GM06990 (cell line): ENCODE data around the gene THOC5.
A peak's percentile ranks its signal among the peaks of the same experiment; 100 is the strongest.
"Not testable (repeated sequence)": the region's sequence is repeated elsewhere in the genome, so short reads cannot be mapped to it uniquely, and the experiment has no call there.

Experiments used
- DNase-seq: peaks from one replicate; pipeline ENCODE4 v3.0.0-alpha.2; 2011; ENCODE audit not compliant: insufficient read length; ENCODE audit errors: extremely low read depth
- H3K27me3 ChIP-seq: replicated peaks from 2 replicates; pipeline ENCODE4 v1.6.0; 2011; ENCODE audit warnings: low read length; ENCODE audit not compliant: control insufficient read depth, insufficient read depth
- H3K36me3 ChIP-seq: 2 replicates; pipeline ENCODE4 v1.5.1; 2011; ENCODE audit warnings: low read length; ENCODE audit not compliant: control insufficient read depth, insufficient read depth
- H3K4me3 ChIP-seq: replicated peaks from 2 replicates; pipeline ENCODE4 v1.5.1; 2011; ENCODE audit warnings: low read depth, mild to moderate bottlenecking, control low read depth, low read length
- TF ChIP-seq, protein P1 (sequence below): IDR thresholded peaks from 2 replicates; pipeline ENCODE4 v1.5.1; 2011; ENCODE audit warnings: low read length, control low read depth, mild to moderate bottlenecking, inconsistent platforms; ENCODE audit not compliant: insufficient read depth, poor library complexity, severe bottlenecking

Gene THOC5

DNA sequence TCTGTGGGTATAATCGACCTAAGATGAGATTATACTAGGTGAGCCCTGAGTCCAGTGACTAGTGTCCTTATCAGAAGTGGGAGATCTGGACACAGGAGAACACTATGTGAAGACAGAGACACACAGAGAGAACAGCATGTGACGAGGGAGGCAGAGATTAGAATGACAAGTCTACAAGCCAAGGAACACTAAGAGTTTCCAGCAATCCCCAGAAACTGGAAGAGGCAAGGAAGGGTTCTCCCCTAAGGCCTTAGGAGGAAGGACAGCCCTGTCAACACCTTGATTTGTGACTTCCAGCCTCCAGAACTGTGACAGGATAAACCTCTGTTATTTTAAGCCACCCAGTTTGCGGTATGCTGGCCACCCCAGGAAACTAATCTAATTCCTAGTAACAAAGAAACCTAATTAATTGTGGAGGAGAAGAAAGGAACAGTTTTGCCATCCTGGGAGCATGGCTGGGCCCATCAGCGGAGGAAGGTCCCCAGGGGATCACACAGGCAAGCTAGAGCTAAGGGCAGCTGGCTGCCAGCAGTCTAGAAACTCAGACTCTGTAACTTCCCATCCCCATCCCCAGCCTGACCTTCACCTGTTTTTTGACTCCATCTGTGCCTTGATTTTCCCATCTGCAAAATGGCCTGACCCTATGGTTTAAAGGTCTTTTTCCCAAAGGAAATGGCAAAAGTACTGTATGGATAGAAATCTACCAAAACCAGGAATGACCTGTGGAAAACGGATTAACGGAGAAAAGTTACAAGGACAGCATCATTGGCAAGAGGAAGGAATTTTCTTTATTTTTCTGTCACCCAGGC lies 10.3 kb upstream of the THOC5 start:
- H3K36me3 ChIP-seq = peaks cover 18% of the 10 kb centered on the region
- TF ChIP-seq, protein P1, sequence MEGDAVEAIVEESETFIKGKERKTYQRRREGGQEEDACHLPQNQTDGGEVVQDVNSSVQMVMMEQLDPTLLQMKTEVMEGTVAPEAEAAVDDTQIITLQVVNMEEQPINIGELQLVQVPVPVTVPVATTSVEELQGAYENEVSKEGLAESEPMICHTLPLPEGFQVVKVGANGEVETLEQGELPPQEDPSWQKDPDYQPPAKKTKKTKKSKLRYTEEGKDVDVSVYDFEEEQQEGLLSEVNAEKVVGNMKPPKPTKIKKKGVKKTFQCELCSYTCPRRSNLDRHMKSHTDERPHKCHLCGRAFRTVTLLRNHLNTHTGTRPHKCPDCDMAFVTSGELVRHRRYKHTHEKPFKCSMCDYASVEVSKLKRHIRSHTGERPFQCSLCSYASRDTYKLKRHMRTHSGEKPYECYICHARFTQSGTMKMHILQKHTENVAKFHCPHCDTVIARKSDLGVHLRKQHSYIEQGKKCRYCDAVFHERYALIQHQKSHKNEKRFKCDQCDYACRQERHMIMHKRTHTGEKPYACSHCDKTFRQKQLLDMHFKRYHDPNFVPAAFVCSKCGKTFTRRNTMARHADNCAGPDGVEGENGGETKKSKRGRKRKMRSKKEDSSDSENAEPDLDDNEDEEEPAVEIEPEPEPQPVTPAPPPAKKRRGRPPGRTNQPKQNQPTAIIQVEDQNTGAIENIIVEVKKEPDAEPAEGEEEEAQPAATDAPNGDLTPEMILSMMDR = no peak
- DNase-seq = no peak

DNA sequence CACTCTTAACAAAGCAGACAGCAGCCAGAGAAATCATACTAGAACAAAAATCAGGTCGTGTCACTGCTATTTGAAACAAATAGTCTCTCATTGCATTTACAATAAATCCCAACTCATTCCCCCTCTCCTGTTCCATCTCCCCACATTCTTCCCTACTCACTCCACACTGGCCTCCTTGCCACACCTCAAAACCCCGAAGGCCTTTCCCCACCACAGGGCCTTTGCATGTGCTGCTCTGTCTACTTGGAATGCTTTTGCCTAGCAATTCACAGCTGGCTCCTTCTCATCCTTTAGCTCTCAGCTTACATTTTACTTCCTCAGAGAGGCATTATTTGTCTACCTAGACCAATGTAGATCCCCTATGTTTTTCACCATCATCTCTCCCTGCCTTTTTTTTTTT lies 6.3 kb upstream of the THOC5 start:
- H3K27me3 ChIP-seq = no peaks in the 10 kb centered on the region
- H3K4me3 ChIP-seq = no peak overlapping the region
- peaks cover 18% of the 10 kb centered on the region for H3K36me3 ChIP-seq
- TF ChIP-seq, protein P1 = no peak
- DNase-seq = no peak

More for the DNA sequence above, 10.3 kb upstream of the THOC5 start:
- Histone ChIP-seq H3K27me3 (no peaks in the 10 kb centered on the region), H3K4me3 (no peak overlapping the region)

DNA sequence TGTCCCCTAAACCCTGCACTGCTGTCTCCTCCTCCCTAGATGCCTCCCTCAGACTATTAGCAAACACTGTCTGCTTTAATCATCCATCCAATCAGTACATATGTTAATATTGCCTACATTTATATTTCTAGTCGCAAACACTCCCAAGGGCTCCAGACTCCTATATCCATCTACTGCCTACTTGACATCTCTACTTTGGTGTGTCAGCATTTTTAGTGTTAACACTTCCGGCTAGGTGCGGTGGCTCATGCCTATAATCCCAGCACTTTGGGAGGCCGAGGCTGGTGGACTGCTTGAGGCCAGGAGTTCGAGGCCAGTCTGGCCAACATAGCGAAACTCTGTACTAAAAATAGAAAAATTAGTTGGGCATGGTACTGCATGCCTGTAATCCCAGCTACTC lies 5.5 kb upstream of the THOC5 start:
- no peak for DNase-seq
- TF ChIP-seq, protein P1 = no peak
- no peak overlapping the region for H3K4me3 ChIP-seq
- H3K27me3 ChIP-seq = no peaks in the 10 kb centered on the region
- H3K36me3 ChIP-seq = peaks cover 18% of the 10 kb centered on the region

DNA sequence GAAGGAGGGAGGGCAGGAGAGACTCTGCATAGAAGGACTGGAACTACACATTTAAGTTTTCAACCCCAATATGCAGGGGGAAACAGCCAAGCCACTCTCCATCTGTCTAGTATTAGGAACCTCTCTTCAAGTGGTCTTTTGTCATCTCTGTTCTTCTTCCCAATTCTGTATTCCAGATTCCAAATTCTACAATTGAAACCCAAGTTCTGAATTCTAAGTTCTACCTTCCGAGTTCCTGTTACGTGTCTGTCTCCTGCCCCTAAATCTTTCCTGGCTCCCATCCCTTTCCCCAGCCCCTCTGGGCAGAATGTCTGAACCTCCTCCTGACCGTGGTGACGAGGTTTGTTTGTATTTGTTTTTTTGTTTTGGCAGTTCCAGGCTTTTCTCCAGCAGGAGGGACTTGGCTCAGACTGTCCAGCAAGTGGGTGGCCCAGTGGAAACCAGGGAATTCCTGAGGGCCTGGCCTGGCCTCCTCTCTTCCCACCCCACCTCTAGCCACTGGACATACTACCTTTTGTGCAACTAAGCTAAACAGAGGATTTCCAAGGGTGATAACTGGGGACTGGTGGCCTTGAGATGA lies 1.6 kb upstream of the THOC5 start:
- TF ChIP-seq, protein P1 = no peak
- no peak for DNase-seq
- H3K27me3 ChIP-seq = no peaks in the 10 kb centered on the region
- peaks cover 7% of the 10 kb centered on the region for H3K36me3 ChIP-seq
- H3K4me3 ChIP-seq = no peak overlapping the region

DNA sequence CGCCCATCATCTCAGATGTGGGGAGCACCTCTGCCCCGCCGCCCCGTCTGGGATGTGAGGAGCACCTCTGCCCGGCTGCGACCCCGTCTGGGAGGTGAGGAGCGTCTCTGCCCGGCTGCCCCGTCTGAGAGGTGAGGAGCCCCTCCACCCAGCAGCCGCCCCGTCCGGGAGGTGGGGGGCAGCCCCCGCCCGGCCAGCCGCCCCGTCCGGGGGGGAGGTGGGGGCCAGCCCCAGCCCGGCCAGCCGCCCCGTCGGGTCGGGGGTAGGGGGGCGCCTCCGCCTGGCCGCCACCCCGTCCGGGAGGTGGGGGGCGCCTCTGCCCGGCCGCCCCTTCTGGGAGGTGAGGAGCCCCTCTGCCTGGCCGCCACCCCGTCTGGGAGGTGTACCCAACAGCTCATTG lies 1.2 kb downstream of the THOC5 start:
- H3K36me3 ChIP-seq, DNase-seq, H3K27me3 ChIP-seq: not testable (repeated sequence)
- H3K4me3 ChIP-seq = peak overlapping the region; percentile 98

DNA sequence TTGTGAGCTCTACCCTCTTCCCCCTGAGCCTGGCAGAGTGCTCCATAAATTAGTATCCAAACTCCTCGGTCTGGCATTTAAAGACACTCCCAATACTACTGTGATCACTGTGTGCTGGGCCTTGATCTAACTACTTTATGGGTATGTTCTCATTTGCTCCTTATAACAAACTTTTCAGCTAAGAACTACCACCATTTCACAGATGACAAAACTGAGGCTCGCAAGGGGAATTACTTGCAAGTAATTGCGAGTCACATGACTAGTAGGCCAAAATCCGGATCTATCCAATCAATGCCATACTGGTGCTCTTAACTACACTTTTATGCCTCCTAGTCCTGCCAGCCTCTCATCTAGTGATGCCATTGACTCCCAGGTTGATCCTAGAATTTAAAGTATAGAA lies 3.6 kb downstream of the THOC5 start:
- Histone ChIP-seq H3K36me3 (peaks cover 6% of the 10 kb centered on the region), H3K4me3 (no peak overlapping the region), H3K27me3 (no peaks in the 10 kb centered on the region)
- DNase-seq = no peak
- TF ChIP-seq, protein P1 = no peak

DNA sequence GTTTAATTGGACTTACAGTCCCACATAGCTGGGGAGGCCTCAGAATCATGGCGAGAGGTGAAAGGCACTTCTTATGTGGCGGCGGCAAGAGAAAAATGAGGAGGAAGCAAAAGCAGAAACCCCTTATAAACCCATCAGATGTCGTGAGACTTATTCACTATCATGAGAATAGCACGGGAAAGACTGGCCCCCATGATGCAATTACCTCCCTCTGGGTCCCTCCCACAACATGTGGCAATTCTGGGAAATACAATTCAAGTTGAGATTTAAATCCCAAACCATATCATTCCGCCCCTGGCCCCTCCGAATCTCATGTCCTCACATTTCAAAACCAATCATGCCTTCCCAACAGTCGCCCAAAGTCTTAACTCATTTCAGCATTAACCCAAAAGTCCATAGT lies 8.5 kb downstream of the THOC5 start:
- H3K36me3 ChIP-seq = peaks cover 20% of the 10 kb centered on the region

More for the DNA sequence above, 8.5 kb downstream of the THOC5 start:
- not testable (repeated sequence) for DNase-seq, H3K27me3 ChIP-seq, H3K4me3 ChIP-seq
